AG09309 (cell line): ENCODE data around the gene NSD2.

ENCODE experiments used
- DNase-seq: peaks from one replicate; pipeline ENCODE4 v3.0.0-alpha.2; 2010; ENCODE audit warnings: low read depth
- H3K4me3 ChIP-seq: 2 replicates; pipeline ENCODE4 v1.5.1; 2011; ENCODE audit warnings: mild to moderate bottlenecking, low read depth, low read length, moderate library complexity; ENCODE audit not compliant: control insufficient read depth
- CTCF ChIP-seq: IDR thresholded peaks from 2 replicates; pipeline ENCODE4 v1.5.1; 2011; ENCODE audit warnings: mild to moderate bottlenecking, low read depth, low read length, inconsistent platforms; ENCODE audit not compliant: insufficient read depth, control insufficient read depth; ENCODE audit errors: missing control alignments

NSD2 gene

GRCh38 chr4:1882850-1883271 lies 11.7 kb downstream of the NSD2 start:
- DNase-seq, result no peak
- H3K4me3 ChIP-seq, result no peak overlapping the region
- TF ChIP-seq CTCF, result no peak

- no peak for TF ChIP-seq CTCF
- no peak overlapping the region for H3K4me3 ChIP-seq
- DNase-seq, result no peak
Observed at GRCh38 chr4:1883583-1883982, 12.4 kb downstream of the NSD2 start.

GRCh38 chr4:1885414-1885813 lies 14.2 kb downstream of the NSD2 start:
- DNase-seq, result no peak
- TF ChIP-seq CTCF, result no peak
- no peak overlapping the region for H3K4me3 ChIP-seq

- no peak overlapping the region for H3K4me3 ChIP-seq
- no peak for DNase-seq
- no peak for TF ChIP-seq CTCF
Observed at GRCh38 chr4:1887052-1887451, 15.9 kb downstream of the NSD2 start.

- no peak for DNase-seq
- TF ChIP-seq CTCF, result no peak
Observed at GRCh38 chr4:1890979-1891570, 19.9 kb downstream of the NSD2 start.

GRCh38 chr4:1895971-1896657 lies 24.9 kb downstream of the NSD2 start:
- no peak for DNase-seq
- TF ChIP-seq CTCF, result no peak
- H3K4me3 ChIP-seq, result no peak overlapping the region

More at GRCh38 chr4:1890979-1891570, 19.9 kb downstream of the NSD2 start:
- no peak overlapping the region for H3K4me3 ChIP-seq
